ENCODE data around the gene LRFN2.

LRFN2 gene

DNA sequence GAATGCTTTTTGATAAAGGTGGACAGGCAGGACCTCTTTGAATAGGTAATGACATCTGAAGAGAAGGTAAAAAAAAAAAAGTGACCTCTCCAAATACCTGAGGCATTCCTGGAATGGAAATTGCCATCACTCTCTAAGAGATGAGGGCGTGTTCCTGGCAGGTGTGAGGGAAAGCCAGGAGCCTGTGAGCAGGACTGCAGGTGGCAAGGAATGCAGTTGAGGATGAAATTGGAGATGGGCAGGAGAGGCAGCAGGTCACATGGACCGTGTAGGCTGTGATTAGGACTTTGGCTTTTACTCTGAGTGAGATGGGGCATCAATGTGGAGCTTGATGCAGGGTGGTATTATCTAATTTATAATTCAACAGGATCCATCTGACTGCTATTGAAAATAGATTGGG, 227.4 kb downstream of the LRFN2 start:
- DNase-seq, result no peak

DNA sequence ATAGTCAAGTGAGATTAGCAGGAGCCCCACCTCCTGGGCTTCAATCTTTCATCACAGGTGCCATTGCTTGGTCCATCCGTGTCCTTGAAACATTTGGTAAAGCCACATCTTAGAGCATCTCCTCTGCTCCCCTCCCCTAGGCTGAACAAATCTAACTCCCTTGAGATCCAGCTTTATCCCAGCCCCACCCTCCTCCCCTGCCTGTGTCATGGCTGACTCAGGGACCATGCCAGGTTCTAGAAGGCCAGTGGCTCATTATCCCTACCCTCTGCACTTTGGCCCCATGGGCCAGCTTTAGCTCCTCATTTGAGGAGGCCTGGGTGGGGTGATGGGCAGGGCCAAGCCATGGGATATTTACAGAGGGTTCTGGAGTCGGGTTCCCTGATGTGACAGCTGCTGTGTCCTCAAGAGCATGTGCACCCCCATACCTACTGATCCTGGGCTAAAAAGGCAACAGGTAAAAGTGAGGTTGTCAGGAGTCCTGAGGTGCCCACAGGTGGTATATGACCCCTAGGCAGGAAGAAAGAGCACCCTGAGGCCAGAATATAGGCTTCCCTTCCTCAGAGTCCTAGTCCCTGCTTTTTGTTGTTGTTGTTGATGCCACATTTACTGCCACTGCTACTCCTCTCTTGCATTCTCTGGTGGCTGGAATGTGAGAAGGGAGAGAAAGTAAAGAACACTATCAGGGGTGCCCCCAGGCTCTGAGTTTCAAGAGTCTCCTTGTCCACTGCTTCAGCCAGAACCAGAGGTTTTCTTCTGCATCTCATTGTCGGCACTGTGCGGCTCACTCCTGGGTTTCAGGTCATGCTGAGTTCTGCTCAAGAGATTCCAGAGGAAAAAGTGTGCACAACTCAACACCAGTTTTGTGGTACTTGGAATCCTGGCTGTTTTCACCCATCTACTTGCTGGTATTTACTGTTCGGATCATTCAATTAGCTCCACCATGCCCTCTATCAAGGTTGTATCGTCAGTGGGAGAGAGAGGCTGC, 228.4 kb downstream of the LRFN2 start:
- no peak for DNase-seq

DNA sequence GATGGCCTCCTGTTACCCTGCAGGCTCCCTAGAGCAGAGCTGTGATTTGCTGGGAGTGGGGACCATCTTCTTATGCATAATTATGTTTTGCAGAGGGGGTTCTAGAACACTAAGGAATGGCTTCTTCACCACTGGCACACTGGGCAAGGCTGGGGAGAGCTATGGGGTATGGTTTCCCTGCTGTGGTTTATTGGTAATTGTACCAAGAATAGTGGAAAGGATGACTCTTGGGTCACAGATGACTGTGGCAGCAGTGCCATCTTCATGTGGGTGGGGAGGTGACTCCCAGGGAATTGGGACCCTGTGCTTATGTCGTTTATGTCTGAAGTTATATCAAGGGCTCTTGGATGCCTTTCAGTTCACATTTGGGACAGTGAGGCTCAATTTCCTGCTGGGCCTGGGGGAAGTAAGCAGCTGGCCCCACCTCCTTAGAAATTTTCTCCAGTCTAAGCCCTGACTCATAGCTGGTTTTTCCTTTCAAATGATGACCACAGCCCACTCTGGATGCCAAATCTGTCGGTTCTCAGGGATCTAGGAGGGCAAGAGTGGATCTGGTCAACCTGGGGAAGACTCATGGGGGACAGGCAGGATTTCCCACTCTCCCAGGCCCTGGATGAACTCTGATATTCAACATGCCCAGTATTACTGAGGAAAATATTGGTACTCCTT, 230.8 kb downstream of the LRFN2 start:
- DNase-seq, result no peak

DNA sequence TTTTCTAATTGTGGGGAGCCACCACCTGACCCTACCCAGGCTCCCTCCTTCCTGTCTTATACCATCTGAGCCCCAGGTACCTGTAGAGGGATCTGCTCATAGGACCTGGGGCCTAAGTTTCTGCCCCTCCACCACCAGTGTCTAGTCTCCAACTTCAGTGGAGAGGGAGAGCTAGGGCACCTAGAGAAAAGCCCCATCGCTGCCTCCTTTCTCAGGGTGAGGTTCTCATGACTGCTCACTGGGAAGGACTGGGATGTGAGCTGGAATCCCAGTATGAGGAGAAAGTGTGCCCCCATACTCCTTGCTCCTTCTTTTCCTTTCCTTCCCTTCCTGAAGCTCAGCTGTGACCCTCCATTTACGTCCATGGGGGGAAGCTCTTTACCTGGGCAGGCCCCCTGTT, 231.6 kb downstream of the LRFN2 start:
- no peak for DNase-seq

DNA sequence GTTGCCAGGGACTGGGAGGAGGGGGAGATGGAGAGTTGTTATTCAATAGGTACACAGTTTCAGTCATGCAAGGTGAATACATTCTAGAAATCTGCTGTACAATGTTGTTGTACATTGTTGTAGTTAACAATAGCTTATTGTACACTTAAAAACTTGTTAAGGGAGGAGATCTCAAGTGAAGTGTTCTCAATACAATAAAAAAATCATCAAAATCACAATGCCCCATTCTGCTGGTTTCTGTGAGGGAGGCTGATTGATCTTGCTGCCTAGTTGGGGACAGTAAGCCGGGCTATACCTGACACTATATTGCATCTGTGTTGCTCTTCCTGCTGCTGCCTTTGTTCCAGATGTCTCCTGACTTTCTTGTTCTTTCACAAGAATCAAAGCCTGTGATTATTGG, 232.1 kb downstream of the LRFN2 start:
- no peak for DNase-seq

DNA sequence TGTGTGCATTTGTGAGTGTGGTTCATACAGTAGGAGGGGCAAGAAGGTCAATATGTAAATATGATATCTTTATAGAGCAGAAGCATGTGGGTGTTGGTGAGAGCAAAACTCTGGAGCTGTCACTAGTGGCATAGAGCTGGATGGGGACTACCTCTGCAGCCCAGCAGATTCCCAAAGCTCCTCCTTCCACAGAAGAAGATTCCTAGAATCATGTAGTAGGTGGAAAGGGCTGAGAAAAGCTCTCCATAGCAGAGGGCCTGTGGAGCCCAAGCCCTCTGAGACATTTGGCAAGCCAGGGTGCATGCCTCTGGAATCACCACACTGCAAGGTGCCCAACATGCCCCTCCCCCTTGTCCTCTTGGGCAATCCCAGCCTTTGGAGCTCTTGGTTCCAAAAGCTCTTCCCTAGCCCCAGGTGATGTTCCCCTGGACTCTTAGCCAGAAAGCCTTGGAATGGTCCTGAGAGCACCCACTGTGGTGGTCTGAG, 233.2 kb downstream of the LRFN2 start:
- DNase-seq, result no peak

- DNase-seq, result no peak
These were observed 233.8 kb downstream of the LRFN2 start for GRCh38 chr6:40353197-40353966.

DNA sequence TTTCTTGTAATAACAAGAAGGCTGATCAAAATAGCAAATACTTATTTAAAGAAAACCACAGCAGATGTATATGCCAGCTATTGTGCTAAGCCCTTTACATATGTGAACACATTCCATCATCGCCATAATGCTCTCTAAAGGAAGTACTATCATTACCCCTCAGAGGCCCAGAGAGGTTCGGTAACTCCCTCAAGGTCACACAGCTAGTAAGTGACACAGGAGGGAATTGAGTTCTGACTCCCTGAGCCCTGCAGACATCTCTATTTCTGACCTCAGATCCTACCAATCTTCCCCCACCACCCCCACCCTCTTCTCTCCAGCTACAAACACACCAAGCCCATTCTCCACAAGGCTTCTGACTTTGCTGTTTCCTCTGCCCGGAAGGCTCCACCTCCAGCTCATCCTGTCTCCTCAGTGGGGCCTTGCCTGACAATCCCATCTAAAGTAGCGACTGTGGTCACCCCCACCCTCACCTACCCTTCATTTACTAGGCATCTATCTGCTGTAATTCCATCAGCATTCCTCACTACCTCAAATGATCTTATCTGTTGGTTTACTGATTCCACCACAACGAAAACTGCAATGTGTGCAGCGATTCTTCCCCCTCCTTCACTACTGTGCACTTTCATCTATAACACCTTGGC, 234.5 kb downstream of the LRFN2 start:
- DNase-seq, result no peak

GRCh38 chr6:40352006-40352405, 235.2 kb downstream of the LRFN2 start:
- DNase-seq, result no peak

- DNase-seq, result no peak
These were observed 236.4 kb downstream of the LRFN2 start for GRCh38 chr6:40350747-40351217.

DNA sequence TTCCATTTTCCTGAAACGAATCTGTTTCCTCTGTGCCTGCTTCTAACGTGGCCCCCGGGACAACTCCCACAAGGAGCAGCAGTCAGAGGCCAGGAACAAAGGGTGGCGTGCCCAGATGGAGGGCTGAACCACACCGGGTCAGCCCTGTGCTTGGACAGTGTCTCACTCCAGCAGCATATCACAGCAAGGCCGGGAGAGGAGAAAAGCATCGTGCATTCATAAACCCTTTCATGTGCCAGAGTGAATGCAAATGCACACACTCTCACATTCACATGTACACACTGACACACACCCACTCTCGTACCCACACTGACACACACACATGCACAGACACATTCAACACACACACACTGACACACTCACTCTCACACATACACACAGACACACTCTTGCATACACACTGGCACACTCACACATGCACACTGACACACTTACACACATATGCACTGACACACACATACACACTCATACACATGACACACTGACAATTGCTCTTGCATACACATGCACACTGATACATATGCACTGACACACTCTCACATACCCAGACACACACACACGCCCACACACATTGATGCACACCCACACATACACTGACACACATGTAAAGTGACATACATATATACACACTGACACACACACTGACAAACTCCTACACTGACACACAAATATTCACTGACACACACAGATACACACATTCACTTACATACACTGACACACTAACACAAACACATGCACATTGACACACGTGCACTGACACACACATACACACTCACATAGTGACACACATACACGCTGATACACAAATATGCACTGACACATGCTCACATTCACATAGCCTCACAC, 237.0 kb downstream of the LRFN2 start:
- DNase-seq, result no peak

- no peak for DNase-seq
These were observed 237.9 kb downstream of the LRFN2 start for GRCh38 chr6:40349123-40349900.

GRCh38 chr6:40348591-40348990, 238.6 kb downstream of the LRFN2 start:
- DNase-seq, result no peak

- DNase-seq, result no peak
These were observed 239.6 kb downstream of the LRFN2 start for GRCh38 chr6:40347571-40348011.

- no peak for DNase-seq
These were observed 240.9 kb downstream of the LRFN2 start for GRCh38 chr6:40346246-40346645.

DNA sequence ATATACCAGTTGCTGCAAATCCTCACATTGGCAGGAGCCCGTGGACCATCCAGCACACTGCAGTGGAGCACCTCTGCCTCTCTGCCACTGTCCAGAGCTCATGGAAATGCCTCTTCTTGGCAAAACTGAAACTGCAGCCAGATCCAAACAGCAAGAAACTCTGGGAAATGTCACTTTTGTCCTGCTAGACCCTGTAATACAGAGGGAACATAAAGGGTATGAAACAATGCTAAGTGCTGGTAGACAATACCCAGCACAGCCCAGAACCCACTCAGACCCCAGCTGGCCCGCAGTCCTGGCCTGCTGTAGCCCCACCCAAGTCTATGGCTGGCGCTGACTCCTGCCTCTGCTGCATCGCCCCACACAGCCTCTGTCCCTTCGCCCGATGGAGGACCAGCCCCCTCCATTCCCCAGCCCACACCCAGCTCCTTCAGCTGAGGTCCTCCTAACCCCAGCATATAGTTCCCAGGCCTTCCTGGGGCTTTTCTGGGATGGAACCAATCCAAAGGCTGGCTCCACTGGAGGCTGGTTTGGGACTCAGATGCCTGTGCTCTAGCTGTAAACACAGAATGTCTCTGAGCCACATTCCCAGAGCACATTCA, 242.5 kb downstream of the LRFN2 start:
- DNase-seq, result no peak

GRCh38 chr6:40343877-40344565, 243.1 kb downstream of the LRFN2 start:
- no peak for DNase-seq

DNA sequence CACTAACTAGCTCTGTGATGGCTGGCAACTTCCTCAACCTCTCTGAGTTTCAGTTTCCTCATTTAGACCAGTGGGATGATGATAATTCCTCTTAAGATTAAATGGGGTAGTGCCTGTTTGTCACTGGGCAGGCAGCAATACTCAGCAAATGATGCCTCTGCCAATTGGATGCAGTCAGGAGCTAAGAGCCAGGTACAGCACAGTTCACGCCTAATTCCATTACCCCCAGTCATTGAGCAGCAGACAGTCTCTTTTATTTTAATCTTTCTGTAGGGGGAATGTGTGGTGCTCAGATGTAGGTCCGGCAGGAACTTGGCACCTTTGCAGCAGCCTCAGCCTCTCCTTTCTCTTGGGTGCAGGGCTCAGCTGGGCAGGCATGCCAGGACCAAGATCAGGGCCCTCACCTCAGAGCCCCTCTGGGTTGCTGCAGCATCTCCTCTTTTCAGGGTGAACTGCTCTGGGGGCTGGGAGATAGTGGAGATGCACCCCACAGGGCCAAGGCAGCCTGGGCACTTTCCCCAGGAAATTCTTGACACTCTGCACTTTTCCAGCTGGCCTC, 243.8 kb downstream of the LRFN2 start:
- DNase-seq, result no peak

- DNase-seq, result no peak
These were observed 244.4 kb downstream of the LRFN2 start for GRCh38 chr6:40342723-40343122.
